Breast epithelium (tissue), 3 donors: ENCODE measurements around the gene CD44.

Source experiments
- POLR2A ChIP-seq: fragments of 450-650 bp; IDR thresholded peaks from one replicate; pipeline ENCODE4 v1.6.1; 2016; ENCODE audit warnings: antibody characterized with exemption, mild to moderate bottlenecking, moderate library complexity
- TF ChIP-seq, protein P1 (sequence below), 3 donors: fragments of 450-650 bp; IDR thresholded peaks; one replicate each; pipeline ENCODE4 v1.5.1; 2016 to 2017; ENCODE audit warnings: antibody characterized with exemption in 3 of 3, mild to moderate bottlenecking in 3 of 3, moderate library complexity in 3 of 3

DNA sequence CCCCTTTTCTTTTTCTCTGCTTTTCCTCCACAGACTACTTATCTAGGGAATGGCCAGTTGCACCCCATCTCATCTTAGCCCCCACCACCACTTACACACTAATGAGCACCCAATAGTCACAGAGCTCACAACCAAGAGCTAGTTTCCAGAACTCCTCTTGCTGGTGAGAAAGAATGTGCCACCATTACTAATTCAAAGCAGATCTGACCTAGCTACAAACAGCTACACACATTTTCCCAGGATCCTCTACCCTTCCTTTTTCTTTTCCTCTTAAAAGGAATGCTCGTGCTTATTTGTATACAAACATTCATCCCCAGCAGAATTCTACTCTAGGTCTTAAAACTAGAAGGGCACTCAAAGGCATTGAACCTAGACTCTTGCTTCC, 136.8 kb downstream of the CD44 start:
- TF ChIP-seq, protein P1, sequence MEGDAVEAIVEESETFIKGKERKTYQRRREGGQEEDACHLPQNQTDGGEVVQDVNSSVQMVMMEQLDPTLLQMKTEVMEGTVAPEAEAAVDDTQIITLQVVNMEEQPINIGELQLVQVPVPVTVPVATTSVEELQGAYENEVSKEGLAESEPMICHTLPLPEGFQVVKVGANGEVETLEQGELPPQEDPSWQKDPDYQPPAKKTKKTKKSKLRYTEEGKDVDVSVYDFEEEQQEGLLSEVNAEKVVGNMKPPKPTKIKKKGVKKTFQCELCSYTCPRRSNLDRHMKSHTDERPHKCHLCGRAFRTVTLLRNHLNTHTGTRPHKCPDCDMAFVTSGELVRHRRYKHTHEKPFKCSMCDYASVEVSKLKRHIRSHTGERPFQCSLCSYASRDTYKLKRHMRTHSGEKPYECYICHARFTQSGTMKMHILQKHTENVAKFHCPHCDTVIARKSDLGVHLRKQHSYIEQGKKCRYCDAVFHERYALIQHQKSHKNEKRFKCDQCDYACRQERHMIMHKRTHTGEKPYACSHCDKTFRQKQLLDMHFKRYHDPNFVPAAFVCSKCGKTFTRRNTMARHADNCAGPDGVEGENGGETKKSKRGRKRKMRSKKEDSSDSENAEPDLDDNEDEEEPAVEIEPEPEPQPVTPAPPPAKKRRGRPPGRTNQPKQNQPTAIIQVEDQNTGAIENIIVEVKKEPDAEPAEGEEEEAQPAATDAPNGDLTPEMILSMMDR (IDR thresholded peaks at IDR 0.05) = no peak
- no peak for TF ChIP-seq POLR2A
